Activated T-cell treated with anti-CD3 and anti-CD28 coated beads, Interleukin-2, amount 50 U/mL, for 48 hours (primary cell): ENCODE measurements around the gene CCDC146.
"Not testable (repeated sequence)": the region's sequence is repeated elsewhere in the genome, so short reads cannot be mapped to it uniquely, and the experiment has no call there.

ENCODE experiments used
- DNase-seq, 2 experiments: peaks; one replicate each; pipeline ENCODE4 v3.0.0-alpha.2; 2020

The CCDC146 gene, protein sequence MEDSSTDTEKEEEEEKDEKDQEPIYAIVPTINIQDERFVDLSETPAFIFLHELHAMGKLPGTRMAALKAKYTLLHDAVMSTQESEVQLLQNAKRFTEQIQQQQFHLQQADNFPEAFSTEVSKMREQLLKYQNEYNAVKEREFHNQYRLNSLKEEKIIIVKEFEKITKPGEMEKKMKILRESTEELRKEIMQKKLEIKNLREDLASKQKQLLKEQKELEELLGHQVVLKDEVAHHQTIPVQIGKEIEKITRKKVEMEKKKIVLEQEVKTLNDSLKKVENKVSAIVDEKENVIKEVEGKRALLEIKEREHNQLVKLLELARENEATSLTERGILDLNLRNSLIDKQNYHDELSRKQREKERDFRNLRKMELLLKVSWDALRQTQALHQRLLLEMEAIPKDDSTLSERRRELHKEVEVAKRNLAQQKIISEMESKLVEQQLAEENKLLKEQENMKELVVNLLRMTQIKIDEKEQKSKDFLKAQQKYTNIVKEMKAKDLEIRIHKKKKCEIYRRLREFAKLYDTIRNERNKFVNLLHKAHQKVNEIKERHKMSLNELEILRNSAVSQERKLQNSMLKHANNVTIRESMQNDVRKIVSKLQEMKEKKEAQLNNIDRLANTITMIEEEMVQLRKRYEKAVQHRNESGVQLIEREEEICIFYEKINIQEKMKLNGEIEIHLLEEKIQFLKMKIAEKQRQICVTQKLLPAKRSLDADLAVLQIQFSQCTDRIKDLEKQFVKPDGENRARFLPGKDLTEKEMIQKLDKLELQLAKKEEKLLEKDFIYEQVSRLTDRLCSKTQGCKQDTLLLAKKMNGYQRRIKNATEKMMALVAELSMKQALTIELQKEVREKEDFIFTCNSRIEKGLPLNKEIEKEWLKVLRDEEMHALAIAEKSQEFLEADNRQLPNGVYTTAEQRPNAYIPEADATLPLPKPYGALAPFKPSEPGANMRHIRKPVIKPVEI

GRCh38 chr7:77121860-77122681 is at the start of gene CCDC146:
Gene CCDC146 (plus strand): TSS chr7:77122615. CDS start chr7:77167669, 45,054 bp downstream.
- DNase-seq = peak; percentile 94

DNA sequence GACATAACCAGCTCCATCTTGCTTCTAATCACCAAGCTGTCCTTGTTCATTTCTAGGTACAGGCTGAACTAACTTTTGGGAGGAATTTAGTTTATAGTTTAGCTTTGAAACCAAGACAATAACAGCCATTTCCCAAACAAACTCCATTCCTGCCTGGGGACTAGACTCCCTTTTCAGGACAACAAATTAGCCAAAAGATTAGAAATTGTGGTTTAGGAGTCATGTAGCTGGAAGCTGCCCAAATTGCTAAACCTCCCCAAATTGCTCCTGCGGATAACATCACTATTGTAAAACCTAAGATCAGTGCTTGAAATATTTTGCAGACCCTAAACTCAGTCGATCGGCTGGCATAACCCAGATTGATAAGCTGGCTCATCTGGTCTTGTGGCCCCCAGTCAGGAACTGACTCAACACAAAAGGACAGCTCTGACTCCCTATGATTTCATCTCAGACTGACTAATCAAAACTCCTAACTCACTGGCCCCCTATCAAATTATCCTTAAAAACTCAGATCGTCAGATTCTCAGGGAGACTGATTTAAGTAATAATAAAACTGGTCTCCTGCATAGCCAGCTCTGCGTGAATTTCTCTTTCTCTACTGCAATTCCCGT is 47.5 kb upstream of the CCDC146 start:
- not testable (repeated sequence) for DNase-seq

DNA sequence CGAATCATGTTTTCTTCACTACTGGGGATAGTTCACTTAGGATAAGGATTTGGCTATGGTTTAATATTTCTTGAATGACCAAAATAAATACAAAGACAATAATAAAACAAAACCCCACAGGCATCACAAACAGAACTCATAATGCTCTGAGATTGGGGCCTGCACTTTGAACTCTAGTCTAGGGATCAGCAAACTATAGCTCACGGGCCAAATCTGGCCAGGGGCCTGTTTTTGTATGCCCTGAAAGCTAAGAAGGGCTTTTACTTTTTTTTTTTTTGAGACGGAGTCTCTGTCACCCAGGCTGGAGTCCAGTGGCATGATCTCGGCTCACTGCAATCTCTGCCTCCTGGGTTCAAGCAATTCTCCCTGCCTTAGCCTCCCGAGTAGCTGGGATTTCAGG is 45.4 kb upstream of the CCDC146 start:
- DNase-seq = not testable (repeated sequence)

DNA sequence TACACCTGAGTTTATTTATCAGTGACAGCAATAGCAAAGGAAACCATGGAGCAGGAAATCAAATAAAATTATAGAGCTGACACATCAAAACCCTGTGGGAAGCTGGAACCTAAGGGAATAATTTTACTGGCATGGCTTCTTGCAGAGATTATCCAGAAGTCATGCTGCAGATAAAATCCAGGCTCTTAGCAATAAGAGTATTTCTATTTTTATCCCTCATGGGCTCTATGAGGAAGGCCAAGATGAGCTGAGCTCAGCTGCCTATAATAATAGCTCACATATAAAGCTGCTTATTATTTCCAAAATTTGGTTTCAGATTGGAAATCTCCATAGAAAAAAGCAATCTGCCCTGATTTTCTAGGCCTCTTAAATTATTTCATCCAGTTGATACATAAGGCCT is 43.3 kb upstream of the CCDC146 start:
- not testable (repeated sequence) for DNase-seq

- not testable (repeated sequence) for DNase-seq
Observed at GRCh38 chr7:77079624-77080023, 42.8 kb upstream of the CCDC146 start.

- not testable (repeated sequence) for DNase-seq
Observed at GRCh38 chr7:77080236-77080635, 42.2 kb upstream of the CCDC146 start.

GRCh38 chr7:77082192-77082591 is 40.2 kb upstream of the CCDC146 start:
- not testable (repeated sequence) for DNase-seq

DNA sequence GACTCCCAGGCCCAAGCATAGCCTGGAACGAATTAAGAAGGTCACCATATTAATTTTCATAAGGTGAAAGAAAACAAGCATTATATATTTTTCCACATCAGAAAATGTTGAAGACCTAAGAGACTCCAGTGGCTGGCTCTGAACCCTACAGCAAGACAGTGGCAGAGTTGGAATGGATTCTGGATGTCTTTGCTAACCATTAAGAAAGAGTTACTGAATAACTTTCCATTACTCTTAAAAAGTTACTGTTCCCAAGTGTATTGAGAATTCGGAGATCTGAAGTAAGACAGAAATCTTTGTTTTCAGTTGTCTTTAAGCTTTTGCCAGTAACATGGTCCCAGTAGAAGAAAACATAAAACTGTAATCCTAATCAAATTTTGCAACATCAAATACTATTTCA is 30.1 kb upstream of the CCDC146 start:
- not testable (repeated sequence) for DNase-seq

GRCh38 chr7:77100501-77100900 is 21.9 kb upstream of the CCDC146 start:
- DNase-seq = not testable (repeated sequence)

- not testable (repeated sequence) for DNase-seq
Observed at GRCh38 chr7:77101187-77101586, 21.2 kb upstream of the CCDC146 start.

GRCh38 chr7:77102671-77103070 is 19.7 kb upstream of the CCDC146 start:
- not testable (repeated sequence) for DNase-seq

DNA sequence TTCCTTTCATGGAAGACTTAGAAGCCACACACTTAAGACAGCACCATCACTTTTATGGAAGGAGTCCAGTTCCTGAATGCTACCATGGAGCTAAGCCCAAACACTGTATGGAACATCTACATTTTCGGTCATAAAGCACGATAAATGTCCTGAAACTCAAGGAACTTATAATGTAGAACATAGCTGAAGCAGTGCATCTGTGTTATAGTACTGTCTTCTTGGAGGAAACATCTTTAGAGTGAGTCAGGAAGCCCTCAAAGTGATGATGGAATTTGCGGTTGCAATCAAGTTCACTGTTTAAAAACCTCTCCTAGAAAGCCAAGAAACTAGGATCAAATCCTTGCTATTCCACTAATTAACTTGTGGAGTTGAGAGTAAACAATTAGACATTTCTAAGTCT is 16.5 kb upstream of the CCDC146 start:
- not testable (repeated sequence) for DNase-seq

DNA sequence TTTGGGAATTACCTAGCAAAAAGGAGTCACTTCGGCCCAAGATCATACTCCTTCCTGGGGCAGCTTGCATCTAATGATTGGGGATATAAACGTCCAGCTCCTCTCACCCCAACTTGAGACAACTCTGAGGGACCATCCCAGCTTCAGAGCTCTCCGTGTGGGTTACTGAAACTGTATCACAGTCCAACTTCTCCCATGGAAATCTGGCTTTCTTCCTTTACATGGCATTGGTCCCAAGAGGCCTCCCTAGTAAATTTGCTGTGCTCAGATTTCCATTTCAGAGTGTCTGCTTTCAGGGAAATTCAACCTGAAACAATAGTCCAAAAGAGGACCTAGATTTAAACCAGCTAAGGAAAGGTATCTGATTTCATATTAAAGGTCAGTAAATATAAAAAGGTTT is 14.8 kb upstream of the CCDC146 start:
- not testable (repeated sequence) for DNase-seq

GRCh38 chr7:77108362-77108761 is 14.1 kb upstream of the CCDC146 start:
- not testable (repeated sequence) for DNase-seq

DNA sequence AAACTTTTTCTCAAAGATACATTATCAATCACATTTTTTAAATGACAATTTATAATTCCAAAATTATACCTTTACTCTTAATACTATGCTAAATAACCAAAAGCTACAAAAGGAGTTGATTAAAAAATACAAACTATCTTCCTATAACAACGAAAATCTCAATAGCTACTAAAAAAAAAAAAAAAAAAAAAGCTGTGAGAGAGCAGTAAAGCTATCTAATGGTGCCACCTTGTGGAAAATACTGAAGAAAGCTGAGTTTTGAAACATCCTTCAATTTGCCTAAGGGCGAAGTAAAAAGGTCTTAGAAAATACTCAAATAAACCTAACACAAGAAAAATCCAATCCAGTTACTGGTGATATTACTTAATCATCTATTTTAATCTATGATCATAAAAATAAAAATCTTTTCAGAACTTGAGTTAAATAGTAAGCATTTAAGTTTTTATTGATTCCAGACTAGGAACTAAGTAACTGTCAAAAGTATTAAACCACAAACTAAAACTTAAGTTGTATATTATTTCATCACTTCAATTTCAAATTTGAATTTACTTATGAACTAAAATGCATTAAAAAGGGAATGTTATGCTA is 9.6 kb upstream of the CCDC146 start:
- not testable (repeated sequence) for DNase-seq

- not testable (repeated sequence) for DNase-seq
Observed at GRCh38 chr7:77125486-77125885, 3.1 kb downstream of the CCDC146 start.

DNA sequence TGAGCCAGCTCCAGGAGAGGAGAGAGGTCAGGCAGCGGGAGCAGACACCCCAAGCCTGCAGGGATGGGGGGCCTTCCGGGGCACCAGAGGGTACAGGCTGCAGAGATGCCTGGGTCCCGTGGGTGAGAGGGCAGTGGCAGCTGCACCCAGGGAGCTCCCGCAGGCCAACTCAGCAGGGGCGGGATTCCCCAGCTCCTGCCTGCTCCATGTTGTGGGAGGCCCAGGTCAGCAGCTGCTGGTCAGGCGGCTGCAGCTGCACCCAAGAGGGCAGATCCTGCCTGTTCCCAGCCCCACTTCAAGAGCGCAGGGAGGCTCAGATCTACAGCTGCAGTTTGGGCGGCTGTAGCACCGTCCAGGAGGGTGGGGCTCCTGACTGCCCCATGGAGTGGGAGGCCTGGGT is 4.6 kb downstream of the CCDC146 start:
- not testable (repeated sequence) for DNase-seq

- DNase-seq = not testable (repeated sequence)
Observed at GRCh38 chr7:77128582-77129410, 6.4 kb downstream of the CCDC146 start.

- DNase-seq = not testable (repeated sequence)
Observed at GRCh38 chr7:77131781-77132180, 9.4 kb downstream of the CCDC146 start.

GRCh38 chr7:77138668-77139067 is 16.3 kb downstream of the CCDC146 start:
- not testable (repeated sequence) for DNase-seq

DNA sequence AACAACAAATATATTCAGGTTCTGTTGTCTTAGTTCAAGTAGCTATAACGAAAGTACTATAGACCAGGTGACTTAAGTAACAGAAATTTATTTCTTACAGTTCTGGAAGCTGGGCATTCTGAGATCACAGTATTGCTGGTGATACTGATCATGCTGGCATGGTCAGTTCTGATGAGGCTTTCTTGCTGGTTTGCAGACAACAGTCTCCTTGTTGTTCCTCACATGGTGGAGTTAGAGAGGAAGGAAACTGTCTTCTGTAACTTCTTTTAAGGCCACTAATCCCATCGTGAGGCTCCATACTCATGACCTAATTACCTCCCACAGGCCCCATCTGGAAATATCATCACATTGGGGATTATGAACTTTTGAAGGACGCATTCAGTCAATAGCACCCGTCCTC is 17.9 kb downstream of the CCDC146 start:
- not testable (repeated sequence) for DNase-seq
